ENCODE measurements around the gene IFI27L1. TPM values are rescaled to one million over a fixed set of nuclear protein-coding genes. Genes with fewer than 3 reads are reported as not detected.

IFI27L1 gene
- total RNA-seq, 1 experiment from 2014 or later, result 14.7 TPM

DNA sequence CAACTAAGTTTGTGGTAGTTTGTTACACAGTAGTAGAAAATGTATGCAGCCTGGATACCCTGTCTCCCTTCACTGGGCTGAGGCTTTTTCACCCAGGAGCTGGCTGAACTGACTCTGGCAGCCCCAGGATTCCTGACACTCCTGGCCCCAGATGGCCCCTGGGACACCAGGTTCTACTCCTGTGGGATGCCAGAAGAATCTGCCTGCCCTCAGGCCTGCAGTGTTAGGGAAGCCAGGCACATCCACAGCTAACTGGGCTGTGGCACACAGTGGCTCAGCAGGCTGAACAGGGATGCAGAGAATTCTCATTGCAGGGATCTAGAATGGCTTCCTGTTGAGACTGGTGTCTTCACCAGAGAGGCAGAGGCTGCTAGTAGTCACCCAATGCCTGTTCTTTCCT, 38.0 kb downstream of the IFI27L1 start:
- no peaks in the 10 kb centered on the region for H3K27me3 ChIP-seq (replicated peaks; ENCODE audit: insufficient read depth, low read depth, low read length, poor library complexity)
- TF ChIP-seq, protein P1, sequence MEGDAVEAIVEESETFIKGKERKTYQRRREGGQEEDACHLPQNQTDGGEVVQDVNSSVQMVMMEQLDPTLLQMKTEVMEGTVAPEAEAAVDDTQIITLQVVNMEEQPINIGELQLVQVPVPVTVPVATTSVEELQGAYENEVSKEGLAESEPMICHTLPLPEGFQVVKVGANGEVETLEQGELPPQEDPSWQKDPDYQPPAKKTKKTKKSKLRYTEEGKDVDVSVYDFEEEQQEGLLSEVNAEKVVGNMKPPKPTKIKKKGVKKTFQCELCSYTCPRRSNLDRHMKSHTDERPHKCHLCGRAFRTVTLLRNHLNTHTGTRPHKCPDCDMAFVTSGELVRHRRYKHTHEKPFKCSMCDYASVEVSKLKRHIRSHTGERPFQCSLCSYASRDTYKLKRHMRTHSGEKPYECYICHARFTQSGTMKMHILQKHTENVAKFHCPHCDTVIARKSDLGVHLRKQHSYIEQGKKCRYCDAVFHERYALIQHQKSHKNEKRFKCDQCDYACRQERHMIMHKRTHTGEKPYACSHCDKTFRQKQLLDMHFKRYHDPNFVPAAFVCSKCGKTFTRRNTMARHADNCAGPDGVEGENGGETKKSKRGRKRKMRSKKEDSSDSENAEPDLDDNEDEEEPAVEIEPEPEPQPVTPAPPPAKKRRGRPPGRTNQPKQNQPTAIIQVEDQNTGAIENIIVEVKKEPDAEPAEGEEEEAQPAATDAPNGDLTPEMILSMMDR (conservative IDR thresholded peaks at IDR 0.05; ENCODE audit: low read depth, low read length), result no peak
- TF ChIP-seq EZH2 (IDR thresholded peaks at IDR 0.05; ENCODE audit: borderline replicate concordance, low read depth, low read length, poor library complexity, severe bottlenecking), result no peak
- H3K4me3 ChIP-seq (ENCODE audit: low read depth, low read length, poor library complexity, severe bottlenecking), result no peak overlapping the region
- no peaks in the 10 kb centered on the region for H3K36me3 ChIP-seq (ENCODE audit: insufficient read depth, low read length, poor library complexity, severe bottlenecking)
- ChIA-PET CTCF (interaction anchor here (0.6 kb wide), 1 partner anchor 500 kb away, joined by 3 read pairs; no protein-coding TSS in a partner anchor), POLR2A (ENCODE audit: low non-redundant PET) (no interaction called here)
- no peaks in the 10 kb centered on the region for H3K4me1 ChIP-seq (ENCODE audit: insufficient read depth, low read length, poor library complexity, severe bottlenecking)
- H3K9me3 ChIP-seq (ENCODE audit: low read depth, low read length, poor library complexity, severe bottlenecking), result no peaks in the 10 kb centered on the region
- BruUV-seq (replicated peaks), result no TSS peak
- intact Hi-C loops (cut with micrococcal nuclease; ENCODE audit: unreplicated experiment), result no loop called here
- no peak overlapping the region for H3K27ac ChIP-seq (ENCODE audit: low read depth, low read length, poor library complexity, severe bottlenecking)
- no peak for DNase-seq (ENCODE audit: low spot score)

DNA sequence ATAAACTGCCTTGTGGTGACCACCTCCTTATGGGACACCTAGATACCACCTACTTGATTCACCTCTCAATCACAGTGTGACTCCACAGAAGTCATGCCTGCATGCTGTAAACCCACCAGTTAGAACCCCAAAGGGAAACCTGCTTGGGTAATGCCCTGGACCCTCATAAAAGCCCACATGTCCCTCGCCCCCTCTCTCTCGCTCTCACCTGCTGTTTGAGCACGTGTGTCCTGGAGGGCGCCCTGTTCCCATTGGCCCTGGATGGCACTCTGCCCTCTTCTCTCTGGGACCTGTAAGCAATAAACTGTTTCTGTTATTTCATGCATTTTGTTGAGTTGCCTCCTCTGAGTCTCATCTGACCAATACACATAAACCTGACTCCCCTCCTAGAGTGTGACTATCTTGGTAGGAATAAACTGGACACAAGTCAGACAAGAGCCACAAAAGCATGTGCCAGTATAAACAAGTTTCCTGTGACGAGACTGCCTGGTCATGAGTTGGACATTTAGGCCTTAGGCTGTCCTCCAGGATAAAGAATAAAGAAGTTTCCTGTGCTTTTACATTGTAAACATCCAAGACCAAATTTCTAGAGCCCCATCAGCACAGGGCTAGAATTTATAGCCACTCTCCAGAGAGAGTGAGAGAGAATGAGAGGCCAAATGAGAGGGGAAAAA, 39.7 kb downstream of the IFI27L1 start:
- BruUV-seq (replicated peaks), result no TSS peak
- CTCF ChIA-PET, result no interaction called here
- no peaks in the 10 kb centered on the region for H3K36me3 ChIP-seq (ENCODE audit: insufficient read depth, low read length, poor library complexity, severe bottlenecking)
- no peak overlapping the region for H3K27ac ChIP-seq (ENCODE audit: low read depth, low read length, poor library complexity, severe bottlenecking)
- no peaks in the 10 kb centered on the region for H3K9me3 ChIP-seq (ENCODE audit: low read depth, low read length, poor library complexity, severe bottlenecking)
- POLR2A ChIA-PET (ENCODE audit: low non-redundant PET), result no interaction called here
- no peak overlapping the region for H3K4me3 ChIP-seq (ENCODE audit: low read depth, low read length, poor library complexity, severe bottlenecking)
- DNase-seq (ENCODE audit: low spot score), result no peak
- TF ChIP-seq EZH2 (IDR thresholded peaks at IDR 0.05; ENCODE audit: borderline replicate concordance, low read depth, low read length, poor library complexity, severe bottlenecking), result no peak
- TF ChIP-seq, protein P1 (conservative IDR thresholded peaks at IDR 0.05; ENCODE audit: low read depth, low read length), result no peak
- intact Hi-C loops (cut with micrococcal nuclease; ENCODE audit: unreplicated experiment), result no loop called here
- no peaks in the 10 kb centered on the region for H3K4me1 ChIP-seq (ENCODE audit: insufficient read depth, low read length, poor library complexity, severe bottlenecking)
- H3K27me3 ChIP-seq (replicated peaks; ENCODE audit: insufficient read depth, low read depth, low read length, poor library complexity), result no peaks in the 10 kb centered on the region

DNA sequence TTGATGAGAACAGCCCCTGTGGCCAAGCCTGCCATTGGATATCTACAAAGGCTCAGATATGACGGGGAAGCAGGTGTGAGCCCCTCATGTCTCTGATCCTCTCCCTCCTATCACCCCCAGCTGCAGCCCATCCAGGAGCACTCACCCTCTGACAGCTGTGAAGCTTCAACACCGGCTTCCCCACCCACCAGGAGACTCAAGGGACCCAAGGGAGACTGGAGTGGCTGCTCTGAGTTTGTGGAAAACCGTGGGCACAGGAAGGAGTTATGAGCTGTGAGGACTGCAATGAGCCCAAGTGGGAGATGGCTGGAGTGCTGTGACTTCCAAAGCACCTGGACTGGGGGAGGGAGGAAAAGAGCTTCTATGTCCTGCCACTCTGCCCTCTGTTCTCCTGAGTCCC, 40.4 kb downstream of the IFI27L1 start:
- ChIA-PET POLR2A (ENCODE audit: low non-redundant PET) (no interaction called here), CTCF (no interaction called here)
- Histone ChIP-seq H3K9me3 (ENCODE audit: low read depth, low read length, poor library complexity, severe bottlenecking) (no peaks in the 10 kb centered on the region), H3K36me3 (ENCODE audit: insufficient read depth, low read length, poor library complexity, severe bottlenecking) (no peaks in the 10 kb centered on the region), H3K27me3 (replicated peaks; ENCODE audit: insufficient read depth, low read depth, low read length, poor library complexity) (no peaks in the 10 kb centered on the region), H3K4me1 (ENCODE audit: insufficient read depth, low read length, poor library complexity, severe bottlenecking) (no peaks in the 10 kb centered on the region), H3K4me3 (ENCODE audit: low read depth, low read length, poor library complexity, severe bottlenecking) (no peak overlapping the region), H3K27ac (ENCODE audit: low read depth, low read length, poor library complexity, severe bottlenecking) (no peak overlapping the region)
- intact Hi-C loops (cut with micrococcal nuclease; ENCODE audit: unreplicated experiment), result no loop called here
- DNase-seq (ENCODE audit: low spot score), result no peak
- TF ChIP-seq, protein P1 (conservative IDR thresholded peaks at IDR 0.05; ENCODE audit: low read depth, low read length), result no peak
- no peak for TF ChIP-seq EZH2 (IDR thresholded peaks at IDR 0.05; ENCODE audit: borderline replicate concordance, low read depth, low read length, poor library complexity, severe bottlenecking)
- no TSS peak for BruUV-seq (replicated peaks)

Data from A673 (cell line).